SK-N-MC (cell line): Measurements from ENCODE around the gene SASH1.

Experiments used
- EZH2 ChIP-seq: fragments of 200-600 bp; sonication (generic); IDR thresholded peaks from one replicate; pipeline ENCODE4 v1.6.1; 2017; ENCODE audit warnings: antibody characterized with exemption
- FOXP2 ChIP-seq: optimal IDR thresholded peaks from 2 replicates; pipeline ENCODE3; 2011; ENCODE audit warnings: mild to moderate bottlenecking, moderate library complexity; ENCODE audit not compliant: insufficient read depth; ENCODE audit errors: extremely low read length, control extremely low read depth
- POLR2AphosphoS5 ChIP-seq: IDR thresholded peaks from 2 replicates; pipeline ENCODE4 v1.6.1; 2012; ENCODE audit warnings: mild to moderate bottlenecking, low read depth, low read length, borderline replicate concordance

GRCh38 chr6:148495029-148495428 lies 152.4 kb downstream of the SASH1 start:
- no peak for TF ChIP-seq POLR2AphosphoS5
- no peak for TF ChIP-seq EZH2
- TF ChIP-seq FOXP2 = no peak
